Stimulated activated CD4-positive, alpha-beta T cell treated with anti-CD3 and anti-CD28 coated beads, Interleukin-4, amount 100 ng/mL, for 4 hours (primary cell): ENCODE measurements around the gene TNNT1.

Experiments
- DNase-seq, 2 experiments: peaks; one replicate each; pipeline ENCODE4 v3.0.0-alpha.2; 2020

TNNT1 gene

DNA sequence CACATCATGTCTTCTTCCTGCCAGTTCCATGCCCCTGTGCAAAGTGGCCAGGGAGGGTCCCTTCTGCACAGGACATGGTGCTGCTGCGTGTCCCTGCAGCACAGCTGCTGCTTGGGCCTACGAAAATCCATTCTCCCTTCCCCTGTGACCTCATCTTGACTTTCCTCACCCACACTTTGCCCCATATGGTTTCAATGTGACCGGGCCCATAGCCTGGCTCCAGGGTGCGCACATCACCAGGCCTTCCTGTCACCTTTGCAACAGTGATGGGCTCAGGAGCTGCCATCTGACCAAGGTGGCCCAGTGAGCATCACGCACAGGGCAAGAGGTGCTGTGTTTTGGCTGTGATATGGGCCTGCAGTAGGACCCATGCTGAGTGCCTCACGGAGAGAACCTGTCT, 42.4 kb downstream of the TNNT1 start:
- no peak for DNase-seq

GRCh38 chr19:55105237-55105636, 43.8 kb downstream of the TNNT1 start:
- DNase-seq, result no peak

DNA sequence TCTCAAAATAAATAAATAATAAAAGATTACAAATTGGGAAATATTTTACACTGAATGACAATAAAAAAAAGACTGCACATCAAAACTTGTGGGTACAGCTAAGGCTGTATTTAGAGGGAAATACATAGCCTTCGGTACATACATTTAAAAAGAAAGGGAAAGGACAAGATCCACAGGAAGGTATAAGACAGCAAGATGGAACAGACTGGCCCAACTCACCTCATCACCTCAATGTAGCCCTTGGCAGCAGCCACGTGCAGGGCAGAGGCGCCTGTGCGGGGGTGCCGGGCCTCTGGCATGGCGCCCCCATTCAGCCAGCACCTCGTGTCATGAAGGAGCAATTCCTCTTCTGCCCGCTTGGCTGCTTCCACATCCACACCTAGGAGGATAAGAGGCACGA, 45.8 kb downstream of the TNNT1 start:
- DNase-seq, result no peak

- DNase-seq, result no peak
These were observed 47.7 kb downstream of the TNNT1 start for GRCh38 chr19:55101261-55101660.

DNA sequence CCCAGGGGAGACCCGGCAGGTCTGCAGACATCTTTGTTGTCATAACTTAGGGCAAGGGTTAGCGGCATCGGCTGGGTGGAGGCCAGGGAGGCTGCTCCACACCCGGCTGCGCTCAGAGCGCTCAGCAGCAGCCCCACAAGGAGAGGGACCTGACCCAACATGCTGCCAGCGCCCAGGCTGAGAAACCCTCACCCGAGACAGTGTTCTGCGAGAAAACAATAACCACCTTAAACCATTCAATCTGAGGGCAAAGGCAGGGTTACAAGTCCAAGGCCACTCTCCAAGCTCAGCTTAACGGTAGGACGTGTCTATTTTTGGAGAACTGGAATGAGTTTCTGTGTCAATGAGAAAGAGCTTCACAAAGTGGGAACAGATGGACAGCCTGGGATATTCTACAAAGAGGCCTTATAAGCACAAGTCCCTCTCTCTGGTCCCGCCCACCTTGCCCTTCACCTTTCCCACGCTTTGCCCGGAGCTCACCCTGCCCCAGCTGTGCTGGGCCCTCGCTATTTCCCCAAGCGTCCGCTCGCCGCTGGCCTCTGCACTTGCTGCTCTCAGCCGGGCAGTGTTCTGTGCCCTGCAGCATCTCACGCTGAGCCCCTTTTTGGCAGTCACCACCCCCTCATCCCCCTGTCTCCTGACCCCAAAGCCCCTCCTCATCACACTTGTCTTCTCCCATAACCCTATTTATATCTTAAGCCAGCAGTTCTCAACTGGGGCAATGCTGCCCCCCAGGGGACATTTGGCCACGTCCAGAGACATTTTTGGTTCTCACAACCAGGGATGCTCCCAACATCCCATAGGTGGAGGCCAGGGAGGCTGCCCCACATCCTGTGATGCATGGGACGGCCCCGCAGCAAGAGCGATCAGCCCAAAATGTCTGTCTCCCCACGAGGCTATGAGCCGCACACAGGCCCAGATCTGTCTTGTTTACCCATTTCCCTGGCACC, 49.2 kb downstream of the TNNT1 start:
- no peak for DNase-seq

GRCh38 chr19:55098716-55099556, 50.1 kb downstream of the TNNT1 start:
- DNase-seq, result no peak

DNA sequence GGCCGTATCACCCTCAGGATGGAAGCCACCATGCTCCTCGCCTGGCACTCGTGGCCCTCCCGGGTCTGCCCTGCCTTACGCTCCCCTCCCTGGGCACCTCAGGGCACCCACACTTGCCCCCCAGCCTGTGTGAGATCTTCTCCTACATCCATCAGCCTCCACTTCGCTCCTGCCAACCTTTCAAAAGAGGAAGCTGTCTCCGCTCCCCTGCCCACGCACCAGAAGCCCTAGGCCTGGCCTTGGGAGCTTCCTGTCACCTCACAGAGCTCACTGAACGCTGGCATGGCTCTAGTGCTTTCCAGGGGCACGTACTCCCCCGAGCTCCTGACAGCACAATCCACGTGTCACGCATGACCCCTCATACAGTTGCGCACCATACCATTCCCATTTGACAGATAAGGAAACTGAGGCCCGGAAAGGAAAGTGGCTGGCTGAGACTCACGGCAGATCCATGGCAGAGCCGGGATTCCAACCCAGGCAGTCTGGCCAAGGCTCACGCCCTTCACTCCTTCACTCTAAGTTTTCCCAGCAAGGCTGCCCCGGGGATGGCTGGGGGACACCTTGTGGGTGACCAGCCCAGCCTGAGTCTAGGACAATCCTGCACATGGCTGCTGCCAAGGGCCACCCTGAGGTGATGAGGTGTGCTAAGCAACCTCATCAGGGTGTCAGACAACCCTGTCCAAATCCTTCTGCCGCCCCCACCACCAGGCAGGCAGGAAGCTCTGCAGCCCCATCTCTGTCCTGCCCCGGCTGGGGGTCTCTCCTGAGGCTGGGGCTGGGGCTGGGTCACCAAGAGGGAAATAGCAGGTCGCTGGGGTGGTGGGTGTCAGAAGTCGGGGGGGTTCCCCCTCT, 50.9 kb downstream of the TNNT1 start:
- DNase-seq, result no peak

DNA sequence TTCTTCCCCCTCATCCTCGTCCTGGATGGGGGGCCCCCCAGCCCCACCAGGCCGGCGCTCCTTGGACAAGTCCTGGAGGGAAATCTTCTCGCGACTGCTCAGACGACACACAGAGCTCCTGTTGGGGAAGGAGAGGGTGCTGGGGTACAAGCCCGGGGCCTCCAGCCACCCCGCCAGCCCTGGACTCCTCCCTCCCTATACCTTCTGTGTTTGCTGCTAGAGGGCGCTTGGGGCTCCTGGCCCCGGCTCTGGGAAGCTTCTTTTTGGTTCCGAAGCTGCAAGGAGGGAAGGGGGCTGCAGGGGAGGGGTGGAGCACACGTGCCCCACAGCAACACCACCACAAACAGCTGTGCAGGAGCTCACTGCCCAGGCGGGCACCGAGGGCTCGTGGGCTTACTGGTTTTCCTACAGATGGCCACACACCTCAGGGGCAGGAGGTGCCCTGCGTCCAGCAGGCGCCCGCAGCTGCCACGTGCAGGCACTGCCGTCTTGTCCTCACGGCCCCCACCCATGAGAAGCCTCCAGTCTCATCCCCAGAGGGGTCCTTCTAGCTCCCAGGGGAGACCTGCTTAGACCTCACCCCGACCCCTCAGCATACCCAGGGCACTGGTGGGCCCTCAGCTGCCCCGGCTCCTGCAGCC, 52.8 kb downstream of the TNNT1 start:
- DNase-seq, result no peak

GRCh38 chr19:55095260-55096060, 53.5 kb downstream of the TNNT1 start:
- DNase-seq, result no peak

GRCh38 chr19:55094456-55095259, 54.3 kb downstream of the TNNT1 start:
- DNase-seq, result no peak

DNA sequence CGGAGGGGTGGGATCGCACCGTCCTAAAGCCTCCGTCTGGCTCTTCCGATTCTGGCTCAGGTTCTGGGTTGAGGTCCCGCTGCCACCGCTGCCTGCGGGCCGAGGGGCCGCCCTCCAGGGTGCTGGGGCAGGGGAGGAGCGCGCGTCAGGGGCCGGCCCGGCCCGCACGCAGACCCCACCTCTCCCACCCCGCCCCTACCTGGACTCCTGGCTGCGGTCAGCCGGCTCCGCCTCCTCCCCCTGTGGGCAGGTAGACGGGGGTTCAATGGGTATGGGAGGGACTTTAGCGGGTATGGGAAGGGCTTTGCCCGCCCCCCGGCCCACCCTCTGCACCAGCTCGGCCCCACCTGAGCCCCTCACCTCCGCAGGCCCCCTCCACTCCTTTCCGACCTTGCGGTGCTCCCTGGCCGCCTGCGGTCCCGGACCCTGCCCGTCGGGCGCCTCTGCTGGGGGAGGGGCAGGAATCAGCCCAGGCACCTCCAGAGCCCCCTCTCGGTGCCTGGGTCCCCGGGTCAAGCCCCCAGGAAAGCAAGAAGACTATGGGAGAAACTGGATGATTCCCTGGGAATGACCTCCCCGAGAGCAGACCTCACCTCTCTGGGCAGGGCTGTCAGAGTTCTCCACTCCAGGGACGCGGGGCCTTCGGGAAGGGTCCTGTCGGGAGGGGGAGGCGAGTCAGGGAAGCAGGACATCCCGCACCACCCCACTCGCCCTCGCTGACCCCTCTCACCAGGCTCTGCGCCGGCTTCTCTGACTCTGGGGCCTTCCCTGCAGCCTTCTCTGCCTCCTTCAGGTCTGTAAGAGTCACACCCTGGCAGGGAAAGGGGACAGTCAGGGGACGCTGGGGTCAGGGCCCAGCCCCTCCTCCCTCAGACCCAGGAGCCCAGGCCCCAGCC, 56.3 kb downstream of the TNNT1 start:
- DNase-seq, result no peak

DNA sequence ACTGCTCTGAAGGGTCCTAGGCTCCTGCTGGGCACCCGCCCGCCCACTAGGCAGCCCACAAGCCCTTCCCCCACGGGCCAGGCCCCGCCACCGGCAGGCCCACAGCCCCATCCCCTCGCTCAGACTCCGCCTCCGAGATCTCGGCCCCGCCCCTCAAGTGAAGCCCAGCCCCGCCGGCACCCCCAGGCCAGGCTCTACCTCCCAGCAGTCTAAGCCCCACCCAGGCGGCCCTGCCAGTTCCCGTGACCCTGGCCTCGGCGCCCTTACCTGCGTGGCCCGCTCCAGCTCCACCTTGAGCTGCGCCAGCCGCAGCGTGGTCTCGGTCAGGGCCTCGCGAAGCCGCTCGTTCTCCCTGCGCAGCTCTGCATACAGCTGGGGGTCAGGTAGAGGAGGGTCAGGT, 57.1 kb downstream of the TNNT1 start:
- DNase-seq, result no peak

GRCh38 chr19:55091126-55091910, 57.7 kb downstream of the TNNT1 start:
- DNase-seq, result no peak

DNA sequence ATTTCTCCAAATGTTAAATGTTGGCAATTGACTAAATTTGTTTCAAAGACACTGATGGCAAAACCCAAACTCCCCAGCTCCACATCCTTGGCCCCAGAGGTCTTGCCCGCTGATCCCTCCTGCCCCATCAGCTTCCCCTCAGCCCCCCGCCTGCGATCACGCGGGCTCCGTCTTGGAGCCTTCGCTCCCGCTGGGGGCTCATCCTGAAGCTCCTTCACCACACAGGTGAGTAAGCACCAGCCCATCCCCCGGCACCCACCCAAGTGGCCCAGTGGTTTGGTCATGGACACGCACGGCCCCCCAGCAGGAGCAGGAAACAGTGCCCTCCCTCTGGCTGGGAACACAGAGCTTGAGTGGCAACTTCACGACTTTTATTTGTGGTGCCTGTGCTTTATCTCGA, 58.4 kb downstream of the TNNT1 start:
- no peak for DNase-seq

- no peak for DNase-seq
These were observed 59.6 kb downstream of the TNNT1 start for GRCh38 chr19:55089342-55089944.

GRCh38 chr19:55088543-55089341, 60.3 kb downstream of the TNNT1 start:
- peak; percentile 67 to 79 for DNase-seq

DNA sequence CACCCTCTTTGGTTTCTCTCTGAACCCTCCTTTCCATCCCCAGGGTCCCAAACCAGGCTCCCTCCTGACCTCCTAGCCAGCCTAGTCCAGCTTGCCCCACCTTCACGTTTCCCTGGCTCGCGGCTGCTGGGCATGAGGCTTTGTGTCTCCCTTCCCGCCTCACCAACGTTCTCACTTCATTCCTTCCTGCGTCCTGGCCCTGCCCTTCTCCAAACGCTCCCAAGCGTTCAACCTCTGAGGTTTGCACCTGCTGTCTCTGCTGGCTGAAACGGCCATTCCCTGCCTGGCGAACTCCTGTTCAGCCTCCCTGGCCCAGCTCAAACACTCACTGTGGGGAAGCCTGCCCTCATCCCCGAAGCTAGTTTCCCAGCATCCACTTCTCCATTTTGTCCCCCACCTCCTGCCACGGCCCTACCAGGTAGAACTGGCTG, 61.0 kb downstream of the TNNT1 start:
- DNase-seq, result no peak
